Measurements from ENCODE around the gene MSH3.

The MSH3 gene

DNA sequence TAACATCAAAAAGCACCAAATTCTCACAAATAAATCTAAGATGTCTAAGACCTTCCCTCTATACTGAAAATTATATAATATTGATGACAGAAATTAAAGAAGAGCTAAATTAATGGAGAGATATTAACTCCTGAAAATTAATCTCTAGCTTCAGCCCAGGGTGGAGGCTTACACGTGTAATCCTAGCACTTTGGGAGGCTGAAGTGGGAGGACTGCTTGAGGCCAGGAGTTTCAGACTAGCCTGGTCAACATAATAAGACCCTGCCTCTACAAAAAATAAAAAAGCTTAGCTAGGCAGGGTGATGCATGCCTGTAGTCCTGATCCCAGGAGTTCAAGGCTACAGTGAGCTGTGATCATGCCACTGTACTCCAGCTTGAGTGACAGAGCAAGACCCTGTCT lies 44.8 kb upstream of the MSH3 start (continued):
- TF ChIP-seq KLF7 (tag by site-specific recombination; IDR thresholded peaks at IDR 0.05; ENCODE audit: borderline replicate concordance): no peak

- Histone ChIP-seq H3K4me3 (ENCODE audit: low read depth, low read length) (no peak overlapping the region), H3K4me1 (ENCODE audit: control insufficient read depth, insufficient read depth, low read length) (no peaks in the 10 kb centered on the region), H3K27ac (ENCODE audit: extremely low read depth, low read depth, low read length) (no peak overlapping the region), H3K9me3 (ENCODE audit: control insufficient read depth, insufficient read depth, low read depth, low read length) (no peaks in the 10 kb centered on the region), H3K36me3 (ENCODE audit: control insufficient read depth in 2 of 2, insufficient read depth in 1 of 2, low read length in 2 of 2) (peaks cover 0 to 5% of the 10 kb centered on the region in 2 experiments; a peak in 1 of 3 replicates)
- ChIA-PET POLR2A (no interaction called here), CTCF (no interaction called here)
- no peak for TF ChIP-seq ZSCAN23 (tag by site-specific recombination; IDR thresholded peaks at IDR 0.05)
- TF ChIP-seq ZNF19 (tag by site-specific recombination; IDR thresholded peaks at IDR 0.05; ENCODE audit: low read depth): no peak
- no peak for TF ChIP-seq GLI4 (tag by site-specific recombination; IDR thresholded peaks at IDR 0.05)
- TF ChIP-seq, protein P1, sequence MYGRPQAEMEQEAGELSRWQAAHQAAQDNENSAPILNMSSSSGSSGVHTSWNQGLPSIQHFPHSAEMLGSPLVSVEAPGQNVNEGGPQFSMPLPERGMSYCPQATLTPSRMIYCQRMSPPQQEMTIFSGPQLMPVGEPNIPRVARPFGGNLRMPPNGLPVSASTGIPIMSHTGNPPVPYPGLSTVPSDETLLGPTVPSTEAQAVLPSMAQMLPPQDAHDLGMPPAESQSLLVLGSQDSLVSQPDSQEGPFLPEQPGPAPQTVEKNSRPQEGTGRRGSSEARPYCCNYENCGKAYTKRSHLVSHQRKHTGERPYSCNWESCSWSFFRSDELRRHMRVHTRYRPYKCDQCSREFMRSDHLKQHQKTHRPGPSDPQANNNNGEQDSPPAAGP (tag by site-specific recombination; IDR thresholded peaks at IDR 0.05): no peak
- TF ChIP-seq ATF2 (tag by site-specific recombination; IDR thresholded peaks at IDR 0.05; ENCODE audit: low read depth): no peak
- TF ChIP-seq ZNF138 (tag by site-specific recombination; IDR thresholded peaks at IDR 0.05; ENCODE audit: borderline replicate concordance): no peak
- TF ChIP-seq ZNF510 (tag by site-specific recombination; IDR thresholded peaks at IDR 0.05; ENCODE audit: insufficient replicate concordance): no peak
- TF ChIP-seq, protein P2, sequence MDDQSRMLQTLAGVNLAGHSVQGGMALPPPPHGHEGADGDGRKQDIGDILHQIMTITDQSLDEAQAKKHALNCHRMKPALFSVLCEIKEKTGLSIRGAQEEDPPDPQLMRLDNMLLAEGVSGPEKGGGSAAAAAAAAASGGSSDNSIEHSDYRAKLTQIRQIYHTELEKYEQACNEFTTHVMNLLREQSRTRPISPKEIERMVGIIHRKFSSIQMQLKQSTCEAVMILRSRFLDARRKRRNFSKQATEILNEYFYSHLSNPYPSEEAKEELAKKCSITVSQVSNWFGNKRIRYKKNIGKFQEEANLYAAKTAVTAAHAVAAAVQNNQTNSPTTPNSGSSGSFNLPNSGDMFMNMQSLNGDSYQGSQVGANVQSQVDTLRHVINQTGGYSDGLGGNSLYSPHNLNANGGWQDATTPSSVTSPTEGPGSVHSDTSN (CRISPR knock-in tag; IDR thresholded peaks at IDR 0.05): no peak
- TF ChIP-seq, protein P3, sequence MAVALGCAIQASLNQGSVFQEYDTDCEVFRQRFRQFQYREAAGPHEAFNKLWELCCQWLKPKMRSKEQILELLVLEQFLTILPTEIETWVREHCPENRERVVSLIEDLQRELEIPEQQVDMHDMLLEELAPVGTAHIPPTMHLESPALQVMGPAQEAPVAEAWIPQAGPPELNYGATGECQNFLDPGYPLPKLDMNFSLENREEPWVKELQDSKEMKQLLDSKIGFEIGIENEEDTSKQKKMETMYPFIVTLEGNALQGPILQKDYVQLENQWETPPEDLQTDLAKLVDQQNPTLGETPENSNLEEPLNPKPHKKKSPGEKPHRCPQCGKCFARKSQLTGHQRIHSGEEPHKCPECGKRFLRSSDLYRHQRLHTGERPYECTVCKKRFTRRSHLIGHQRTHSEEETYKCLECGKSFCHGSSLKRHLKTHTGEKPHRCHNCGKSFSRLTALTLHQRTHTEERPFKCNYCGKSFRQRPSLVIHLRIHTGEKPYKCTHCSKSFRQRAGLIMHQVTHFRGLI (tag by site-specific recombination; IDR thresholded peaks at IDR 0.05): no peak
- TF ChIP-seq, protein P4, sequence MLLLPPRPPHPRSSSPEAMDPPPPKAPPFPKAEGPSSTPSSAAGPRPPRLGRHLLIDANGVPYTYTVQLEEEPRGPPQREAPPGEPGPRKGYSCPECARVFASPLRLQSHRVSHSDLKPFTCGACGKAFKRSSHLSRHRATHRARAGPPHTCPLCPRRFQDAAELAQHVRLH (tag by site-specific recombination; IDR thresholded peaks at IDR 0.05): no peak
- TF ChIP-seq SCRT1 (tag by site-specific recombination; IDR thresholded peaks at IDR 0.05; ENCODE audit: borderline replicate concordance): no peak
- no peak for TF ChIP-seq ZNF837 (tag by site-specific recombination; IDR thresholded peaks at IDR 0.05)
Measured at GRCh38 chr5:80615266-80615914, 39.1 kb upstream of the MSH3 start.

- POLR2A ChIA-PET: no interaction called here
- CTCF ChIA-PET: no interaction called here
- Histone ChIP-seq H3K27ac (ENCODE audit: extremely low read depth, low read depth, low read length) (no peak overlapping the region), H3K4me3 (ENCODE audit: low read depth, low read length) (no peak overlapping the region), H3K9me3 (ENCODE audit: control insufficient read depth, insufficient read depth, low read depth, low read length) (no peaks in the 10 kb centered on the region), H3K36me3 (ENCODE audit: control insufficient read depth in 2 of 2, insufficient read depth in 1 of 2, low read length in 2 of 2) (peaks cover 0 to 7% of the 10 kb centered on the region in 2 experiments; a peak in 1 of 3 replicates), H3K4me1 (ENCODE audit: control insufficient read depth, insufficient read depth, low read length) (no peaks in the 10 kb centered on the region)
- TF ChIP-seq ZNF530 (tag by site-specific recombination; IDR thresholded peaks at IDR 0.05; ENCODE audit: low read depth) (no peak), ZNF785 (tag by site-specific recombination; IDR thresholded peaks at IDR 0.05) (no peak), ZIC2 (tag by site-specific recombination; IDR thresholded peaks at IDR 0.05) (no peak), ZNF843 (tag by site-specific recombination; IDR thresholded peaks at IDR 0.05) (no peak), ZSCAN16 (tag by site-specific recombination; IDR thresholded peaks at IDR 0.05) (no peak), HOXC10 (CRISPR knock-in tag; IDR thresholded peaks at IDR 0.05) (no peak), ZNF112 (tag by site-specific recombination; IDR thresholded peaks at IDR 0.05) (no peak), ZNF76 (tag by site-specific recombination; IDR thresholded peaks at IDR 0.05; ENCODE audit: borderline replicate concordance, low read depth) (no peak), ZNF623 (tag by site-specific recombination; IDR thresholded peaks at IDR 0.05) (no peak), PATZ1 (tag by site-specific recombination; IDR thresholded peaks at IDR 0.05) (no peak), ZNF791 (tag by site-specific recombination; IDR thresholded peaks at IDR 0.05) (no peak), ZXDB (tag by site-specific recombination; IDR thresholded peaks at IDR 0.05) (no peak), ZNF549 (tag by site-specific recombination; IDR thresholded peaks at IDR 0.05) (no peak), ZNF473 (tag by site-specific recombination; IDR thresholded peaks at IDR 0.05) (no peak), KLF16 (tag by site-specific recombination; IDR thresholded peaks at IDR 0.05) (no peak)
Measured at GRCh38 chr5:80618438-80618837, 36.0 kb upstream of the MSH3 start.

Measured in HEK293 (cell line).